SK-N-MC (cell line): Measurements from ENCODE around the gene ZDHHC13.

ENCODE experiments used
- EZH2 ChIP-seq: fragments of 200-600 bp; sonication (generic); IDR thresholded peaks from one replicate; pipeline ENCODE4 v1.6.1; 2017; ENCODE audit warnings: antibody characterized with exemption
- POLR2AphosphoS5 ChIP-seq: IDR thresholded peaks from 2 replicates; pipeline ENCODE4 v1.6.1; 2012; ENCODE audit warnings: mild to moderate bottlenecking, low read depth, low read length, borderline replicate concordance

DNA sequence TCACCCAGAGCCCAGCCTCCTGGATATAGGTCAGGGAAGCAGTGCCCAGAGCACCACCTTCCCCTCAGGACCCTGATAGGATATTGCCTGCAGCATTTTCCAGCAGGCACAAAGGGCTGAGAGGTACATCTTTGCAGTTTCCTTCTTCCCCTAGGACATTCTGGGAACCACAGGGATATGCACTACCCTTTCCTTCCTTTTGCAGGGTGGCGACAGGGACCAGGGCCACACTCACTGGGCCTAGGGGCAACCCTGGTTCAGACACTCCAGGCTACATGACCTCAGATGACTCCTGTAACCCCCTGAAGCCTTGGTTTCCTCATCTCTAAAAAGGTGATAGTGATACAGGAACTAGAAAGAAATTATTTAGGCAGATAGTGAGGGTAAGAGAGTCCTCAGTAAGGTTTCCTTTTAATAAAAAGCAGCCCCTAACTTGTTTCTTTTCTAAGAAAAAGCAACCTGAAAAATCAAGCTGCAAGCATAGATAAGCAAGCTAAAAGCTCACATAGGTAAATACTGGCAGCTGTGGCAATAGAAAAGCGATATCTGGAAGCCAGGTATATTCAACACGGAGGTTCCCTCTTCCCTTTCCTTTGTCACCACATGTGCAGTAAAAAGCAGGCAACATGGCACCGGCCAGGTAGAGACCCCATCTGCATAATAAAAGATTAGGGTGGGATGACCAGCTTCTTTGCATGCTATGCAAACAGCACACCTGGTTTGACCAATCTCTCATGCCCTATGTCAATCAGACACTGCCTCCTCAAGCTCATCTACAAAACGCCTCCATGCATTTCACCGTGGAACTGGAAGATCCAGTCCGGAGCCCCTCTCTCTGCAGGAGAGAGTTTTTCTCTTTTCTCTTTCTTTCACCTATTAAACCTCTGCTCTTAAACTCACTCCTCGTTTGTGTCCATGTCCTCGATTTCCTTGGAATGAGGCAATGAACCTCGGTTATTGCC lies 43.2 kb upstream of the ZDHHC13 start:
- TF ChIP-seq POLR2AphosphoS5 (no peak), EZH2 (no peak)
